NAMALWA (cell line): ENCODE measurements around the gene SERPINA1.
"Not testable (repeated sequence)": the region's sequence is repeated elsewhere in the genome, so short reads cannot be mapped to it uniquely, and the experiment has no call there.

Source experiments
- DNase-seq: peaks from one replicate; pipeline ENCODE4 v3.0.0-alpha.2; 2015; ENCODE audit warnings: low spot score

The SERPINA1 gene

DNA sequence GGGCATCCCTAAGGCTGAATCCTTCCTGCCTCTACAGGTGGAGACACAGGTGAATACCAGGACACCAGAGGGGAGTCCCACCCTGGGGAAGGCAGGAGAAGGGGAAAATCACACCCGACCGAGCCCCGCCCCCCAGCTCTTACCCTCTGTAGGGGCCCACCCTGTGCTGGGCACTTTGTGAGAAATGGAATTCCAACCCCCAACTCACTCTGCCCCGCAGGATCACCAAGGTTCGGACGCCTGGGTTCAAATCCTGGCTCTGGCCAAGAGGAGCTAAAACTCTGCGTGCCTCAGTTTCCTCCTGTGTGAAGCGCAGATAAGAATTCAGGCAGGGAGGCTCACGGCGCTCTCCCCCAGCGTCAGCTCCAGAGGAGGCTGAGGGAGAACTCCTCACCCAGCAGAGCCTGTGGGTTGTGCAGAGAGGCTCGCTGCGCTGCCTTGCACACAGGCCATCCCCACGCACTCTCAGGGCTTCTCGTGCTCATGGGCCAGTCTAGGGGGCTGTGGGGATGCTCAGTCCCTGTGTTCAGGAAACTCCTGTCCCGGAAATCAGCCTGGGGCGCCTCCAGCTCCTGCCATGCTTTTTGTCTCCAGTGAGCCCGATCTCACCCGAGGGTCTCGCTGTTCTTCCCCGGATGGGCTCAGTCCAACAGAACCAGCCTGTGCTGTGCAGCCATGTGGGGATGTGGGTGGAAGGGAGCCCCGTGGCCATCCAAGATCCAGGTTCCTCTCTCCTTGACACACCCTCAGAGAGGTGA is 18.5 kb downstream of the SERPINA1 start:
- DNase-seq: not testable (repeated sequence)

DNA sequence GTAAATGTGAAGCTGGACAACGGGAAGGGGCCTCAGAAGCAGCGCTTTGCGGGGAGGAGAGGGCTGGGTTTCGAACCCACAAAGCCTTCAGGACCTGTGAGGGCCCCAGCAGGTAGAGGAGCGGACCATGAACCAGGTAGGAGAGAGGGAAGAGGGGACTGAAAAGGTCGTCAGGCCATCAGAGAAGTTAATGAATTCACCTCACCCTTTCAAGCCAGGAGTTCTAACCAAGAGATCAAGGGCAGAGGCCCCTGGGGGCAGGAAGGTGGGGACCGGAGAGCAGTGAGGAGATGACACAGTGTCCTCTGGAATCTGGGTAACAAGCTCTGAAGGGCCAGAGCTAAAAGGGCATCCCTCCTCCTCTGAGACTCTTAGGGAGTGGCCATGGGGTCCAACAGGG is 19.4 kb downstream of the SERPINA1 start:
- no peak for DNase-seq

- DNase-seq: no peak
These were observed 20.2 kb downstream of the SERPINA1 start for GRCh38 chr14:94368243-94368590.

GRCh38 chr14:94367347-94368242 is 20.8 kb downstream of the SERPINA1 start:
- no peak for DNase-seq

DNA sequence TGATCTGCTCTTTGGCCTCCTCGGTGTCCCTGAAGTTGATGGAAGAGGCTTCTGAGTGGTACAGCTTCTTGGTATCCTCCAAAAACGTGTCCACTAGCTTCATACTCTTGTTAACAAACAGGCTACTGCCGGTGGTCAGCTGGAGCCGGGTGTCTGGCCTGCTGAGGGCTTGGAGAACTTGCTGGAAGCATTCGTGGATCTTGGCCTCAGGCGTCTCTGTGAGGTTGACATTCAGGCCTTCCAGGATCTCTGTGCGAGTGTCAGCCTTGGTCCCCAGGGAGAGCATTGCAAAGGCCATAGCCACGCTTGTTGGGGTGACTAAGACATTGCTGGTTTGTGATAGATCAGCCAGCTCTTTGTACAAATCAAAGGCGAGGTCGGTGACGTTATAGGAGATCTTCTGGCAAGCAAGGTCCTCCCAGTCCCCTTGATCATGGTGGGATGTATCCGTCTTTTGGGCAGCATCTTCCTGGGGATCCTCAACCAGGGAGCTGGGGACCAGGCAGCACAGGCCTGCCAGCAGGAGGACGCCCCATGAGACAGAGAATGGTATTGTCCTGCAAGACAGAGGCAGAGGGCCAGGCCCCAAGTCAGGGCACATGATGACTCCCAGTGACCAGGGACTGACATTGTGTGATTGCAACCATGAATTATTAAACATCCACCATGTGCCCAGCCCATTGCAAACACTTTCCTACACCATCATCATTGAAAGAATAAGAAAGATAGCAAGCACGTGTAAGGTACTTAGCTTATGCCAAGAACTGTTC is 22.1 kb downstream of the SERPINA1 start, which contains the start of gene SERPINA2:
Gene SERPINA2 (minus strand): TSS at position 553 of the 770 bp plus-strand sequence.
- DNase-seq: no peak

GRCh38 chr14:94365624-94366023 is 22.8 kb downstream of the SERPINA1 start:
- DNase-seq: no peak

- no peak for DNase-seq
These were observed 23.4 kb downstream of the SERPINA1 start for GRCh38 chr14:94364964-94365363.

GRCh38 chr14:94364037-94364436 is 24.4 kb downstream of the SERPINA1 start:
- DNase-seq: no peak

- no peak for DNase-seq
These were observed 25.2 kb downstream of the SERPINA1 start for GRCh38 chr14:94363151-94363624.

DNA sequence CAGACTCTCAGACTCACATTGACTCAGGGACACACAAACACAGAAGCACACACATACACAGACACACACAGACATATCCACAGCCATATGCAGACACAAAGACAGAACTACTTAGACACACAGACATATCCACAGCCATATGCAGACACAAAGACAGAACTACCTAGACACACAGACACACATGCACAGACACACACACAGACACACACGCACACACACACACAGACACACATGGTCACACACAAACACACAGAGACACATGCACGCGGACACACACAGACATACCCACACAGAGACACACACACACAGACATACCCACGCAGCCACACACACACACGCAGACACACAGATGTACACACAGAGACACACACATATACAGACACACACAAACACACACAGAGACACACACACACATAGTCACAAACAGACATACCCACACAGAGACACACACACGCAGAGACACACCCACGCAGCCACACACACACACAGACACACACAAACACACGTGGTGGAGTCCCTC is 25.7 kb downstream of the SERPINA1 start:
- no peak for DNase-seq

DNA sequence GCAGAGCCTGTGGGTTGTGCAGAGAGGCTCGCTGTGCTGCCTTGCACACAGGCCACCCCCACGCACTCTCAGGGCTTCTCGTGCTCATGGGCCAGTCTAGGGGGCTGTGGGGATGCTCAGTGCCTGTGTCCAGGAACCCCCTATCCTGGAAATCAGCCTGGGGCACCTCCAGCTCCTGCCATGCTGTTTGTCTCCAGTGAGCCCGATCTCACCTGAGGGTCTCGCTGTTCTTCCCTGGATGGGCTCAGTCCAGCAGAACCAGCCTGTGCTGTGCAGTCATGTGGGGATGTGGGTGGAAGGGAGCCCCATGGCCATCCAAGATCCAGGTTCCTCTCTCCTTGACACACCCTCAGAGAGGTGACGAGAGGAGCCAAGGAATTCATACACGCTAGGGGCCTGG is 26.7 kb downstream of the SERPINA1 start:
- no peak for DNase-seq

- no peak for DNase-seq
These were observed 27.3 kb downstream of the SERPINA1 start for GRCh38 chr14:94360945-94361565.

DNA sequence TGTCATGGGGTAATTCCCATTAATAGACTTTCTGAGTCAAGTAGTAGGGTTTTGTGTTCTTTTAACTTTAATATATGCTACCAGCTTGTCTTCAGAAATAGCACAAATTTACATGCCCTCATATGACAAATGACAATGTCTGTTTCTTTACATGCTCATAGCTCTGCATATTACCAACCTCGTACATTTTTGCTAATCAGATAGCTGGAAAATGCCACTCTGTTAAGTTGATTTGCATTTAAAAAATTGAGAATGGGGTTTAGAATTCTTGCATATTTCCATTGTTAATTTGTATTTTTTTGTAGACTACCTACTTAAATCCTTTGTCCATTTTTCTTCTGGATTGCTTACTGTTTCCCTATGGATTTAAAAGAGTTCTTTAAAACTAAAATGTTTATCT is 31.2 kb downstream of the SERPINA1 start:
- no peak for DNase-seq

GRCh38 chr14:94356379-94357056 is 31.9 kb downstream of the SERPINA1 start:
- DNase-seq: no peak

- no peak for DNase-seq
These were observed 33.1 kb downstream of the SERPINA1 start for GRCh38 chr14:94355191-94355794.

DNA sequence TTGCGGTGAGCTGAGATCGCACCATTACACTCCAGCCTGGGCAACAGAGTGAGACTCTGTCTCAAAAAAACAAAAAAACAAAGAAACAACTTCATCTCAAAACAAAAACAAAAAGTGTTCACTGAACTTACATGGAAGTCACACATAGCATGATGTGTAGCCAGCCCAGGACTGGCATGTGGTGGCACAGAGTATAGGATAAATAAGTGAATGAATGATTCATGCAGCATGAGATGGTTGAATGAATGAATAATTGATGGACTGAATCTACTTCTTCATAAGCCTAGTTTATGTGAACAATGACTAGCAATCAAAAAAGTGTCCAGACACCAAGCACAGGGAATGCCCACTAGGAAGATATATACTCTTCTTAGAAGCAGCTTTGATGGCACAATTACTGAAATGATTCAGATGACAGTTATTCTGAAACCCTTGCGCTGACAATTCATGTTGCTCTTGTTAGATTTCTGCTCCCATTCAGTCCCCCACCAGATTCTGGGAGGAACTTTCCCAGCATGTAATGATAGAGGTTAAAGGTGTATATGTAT is 33.7 kb downstream of the SERPINA1 start:
- no peak for DNase-seq

DNA sequence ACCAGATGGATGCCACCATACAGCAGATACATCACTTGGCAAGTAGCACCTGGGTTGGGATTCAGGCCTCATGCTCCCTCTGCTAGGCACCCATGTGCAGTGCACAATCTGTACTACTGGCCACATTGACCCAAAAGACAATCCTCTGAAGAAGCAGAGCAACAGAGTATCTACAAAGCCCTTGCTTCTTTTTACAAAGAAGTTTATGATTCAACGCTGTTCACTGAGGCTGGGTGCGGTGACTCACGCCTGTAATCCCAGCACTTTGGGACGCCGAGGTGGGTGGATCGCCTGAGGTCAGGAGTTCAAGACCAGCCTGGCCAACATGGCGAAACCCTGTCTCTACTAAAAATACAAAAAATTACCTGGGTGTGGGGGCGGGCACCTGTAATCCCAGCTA is 34.2 kb downstream of the SERPINA1 start:
- not testable (repeated sequence) for DNase-seq

DNA sequence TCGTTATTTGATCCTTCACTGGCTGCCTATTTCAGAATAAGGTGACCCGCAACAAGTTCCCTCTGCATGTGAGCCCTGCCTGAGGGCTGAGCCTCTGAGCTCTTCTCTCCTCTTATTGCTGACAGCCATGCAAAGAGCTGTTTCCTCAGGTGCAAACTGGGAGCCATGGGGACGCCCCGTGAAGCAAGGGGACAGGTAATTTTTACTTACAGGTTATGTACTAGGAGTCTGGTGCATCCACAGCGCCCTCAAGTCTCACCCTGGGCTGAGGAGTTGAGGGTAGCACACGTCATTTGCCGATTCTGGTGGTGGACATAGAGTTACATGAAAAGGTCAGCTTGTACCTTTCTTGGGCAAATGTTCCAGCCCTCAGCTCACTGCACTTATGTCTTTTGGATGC is 39.1 kb downstream of the SERPINA1 start:
- DNase-seq: no peak

- DNase-seq: no peak
These were observed 39.6 kb downstream of the SERPINA1 start for GRCh38 chr14:94348836-94349235.

GRCh38 chr14:94346841-94347240 is 41.6 kb downstream of the SERPINA1 start:
- DNase-seq: no peak
